Mucosa of descending colon (tissue), 3 donors: ENCODE data around the gene MCEMP1. TPM values are rescaled to one million over a fixed set of nuclear protein-coding genes. Genes with fewer than 3 reads are reported as not detected.

Experiments used
- ATAC-seq: fragments of 200-7000 bp; cut with Tn5 transposase; one replicate; pipeline ENCODE4 v1.9.1; 2020; ENCODE audit warnings: mild to moderate bottlenecking, moderate library complexity
- DNase-seq, 3 donors: peaks; one replicate each; pipeline ENCODE4 v3.0.0-alpha.2; 2020
- H3K36me3 ChIP-seq: fragments of 200-600 bp; one replicate; pipeline ENCODE4 v1.8.0; 2021; ENCODE audit warnings: low read depth, mild to moderate bottlenecking
- H3K4me1 ChIP-seq: fragments of 200-600 bp; one replicate; pipeline ENCODE4 v1.8.0; 2021; ENCODE audit warnings: low read depth, mild to moderate bottlenecking
- H3K4me3 ChIP-seq: fragments of 200-600 bp; one replicate; pipeline ENCODE4 v1.8.0; 2021; ENCODE audit warnings: mild to moderate bottlenecking
- H3K9me3 ChIP-seq: fragments of 200-600 bp; one replicate; pipeline ENCODE4 v1.8.0; 2021; ENCODE audit warnings: mild to moderate bottlenecking
- intact Hi-C, 2 donors: fragments of 100-400 bp; cut with DNase I in 1 of 2; cut with micrococcal nuclease in 1 of 2; formaldehyde crosslinking; loops; one replicate each; pipeline versions ENCODE4 v1.11.0 to v1.11.1; 2022; cut with DNase I, micrococcal nuclease
- total RNA-seq, 3 donors: library from RNA; stranded (reverse); fragmentation: NEBNext Ultra II Directional in 2 of 3; extraction: Animal tissue kit (Norgen Biotek cat#: 25700) in 2 of 3; gene quantifications; one replicate each; pipeline versions ENCODE4 v1.2.1 to v1.2.4, GENCODE V29; 2021 to 2023
- TF ChIP-seq, protein P1 (sequence below): fragments of 200-600 bp; IDR thresholded peaks from one replicate; pipeline ENCODE4 v1.8.0; 2022; ENCODE audit warnings: antibody characterized with exemption, mild to moderate bottlenecking
- donor health status: DM: no; HTN: no; CAD: no; lungs with moderate emphysema.
- donor health status: DM: no; HTN: no; CAD: no.
- donor health status: DM: no; HTN: yes; CAD: no.

MCEMP1 gene
- total RNA-seq, 3 donors from 2014 or later = 0.36 to 0.38 TPM; not detected in 1

DNA sequence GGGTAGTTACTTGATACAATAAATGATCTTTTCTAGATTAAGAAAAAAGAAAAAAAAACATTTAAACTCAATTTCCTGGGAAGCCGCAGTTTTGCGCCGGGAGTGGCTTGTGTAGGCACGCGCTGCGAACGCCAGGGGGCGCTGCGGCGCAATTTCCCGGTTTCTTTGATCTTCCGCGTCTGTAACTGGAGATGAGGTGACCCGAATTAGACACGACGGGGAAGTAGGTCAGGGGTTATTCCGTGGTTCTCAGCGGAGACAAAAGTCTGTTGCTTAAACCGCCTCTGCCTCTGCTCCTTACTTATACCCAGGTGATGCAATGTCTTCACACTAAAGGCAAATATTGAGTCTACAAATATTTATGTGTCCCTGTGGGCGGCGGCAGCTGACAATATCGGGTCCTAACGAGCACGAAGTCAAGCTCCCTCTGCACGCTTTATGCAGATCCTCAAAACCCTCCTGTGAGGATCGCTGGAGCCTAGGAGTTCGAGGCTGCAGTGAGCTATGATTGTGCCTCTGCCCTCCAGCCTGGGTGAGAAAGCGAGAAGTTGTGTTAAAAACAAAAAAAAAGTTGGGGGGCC, 24.7 kb upstream of the MCEMP1 start:
- Histone ChIP-seq H3K4me3 (no peak overlapping the region), H3K4me1 (peaks cover 4% of the 10 kb centered on the region), H3K9me3 (no peaks in the 10 kb centered on the region), H3K36me3 (no peaks in the 10 kb centered on the region)
- DNase-seq (peak; percentile 87 to 92 (median 87)), ATAC-seq (peak; percentile 93)
- intact Hi-C loops = no loop called here
- TF ChIP-seq, protein P1, sequence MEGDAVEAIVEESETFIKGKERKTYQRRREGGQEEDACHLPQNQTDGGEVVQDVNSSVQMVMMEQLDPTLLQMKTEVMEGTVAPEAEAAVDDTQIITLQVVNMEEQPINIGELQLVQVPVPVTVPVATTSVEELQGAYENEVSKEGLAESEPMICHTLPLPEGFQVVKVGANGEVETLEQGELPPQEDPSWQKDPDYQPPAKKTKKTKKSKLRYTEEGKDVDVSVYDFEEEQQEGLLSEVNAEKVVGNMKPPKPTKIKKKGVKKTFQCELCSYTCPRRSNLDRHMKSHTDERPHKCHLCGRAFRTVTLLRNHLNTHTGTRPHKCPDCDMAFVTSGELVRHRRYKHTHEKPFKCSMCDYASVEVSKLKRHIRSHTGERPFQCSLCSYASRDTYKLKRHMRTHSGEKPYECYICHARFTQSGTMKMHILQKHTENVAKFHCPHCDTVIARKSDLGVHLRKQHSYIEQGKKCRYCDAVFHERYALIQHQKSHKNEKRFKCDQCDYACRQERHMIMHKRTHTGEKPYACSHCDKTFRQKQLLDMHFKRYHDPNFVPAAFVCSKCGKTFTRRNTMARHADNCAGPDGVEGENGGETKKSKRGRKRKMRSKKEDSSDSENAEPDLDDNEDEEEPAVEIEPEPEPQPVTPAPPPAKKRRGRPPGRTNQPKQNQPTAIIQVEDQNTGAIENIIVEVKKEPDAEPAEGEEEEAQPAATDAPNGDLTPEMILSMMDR = peak; percentile 99

DNA sequence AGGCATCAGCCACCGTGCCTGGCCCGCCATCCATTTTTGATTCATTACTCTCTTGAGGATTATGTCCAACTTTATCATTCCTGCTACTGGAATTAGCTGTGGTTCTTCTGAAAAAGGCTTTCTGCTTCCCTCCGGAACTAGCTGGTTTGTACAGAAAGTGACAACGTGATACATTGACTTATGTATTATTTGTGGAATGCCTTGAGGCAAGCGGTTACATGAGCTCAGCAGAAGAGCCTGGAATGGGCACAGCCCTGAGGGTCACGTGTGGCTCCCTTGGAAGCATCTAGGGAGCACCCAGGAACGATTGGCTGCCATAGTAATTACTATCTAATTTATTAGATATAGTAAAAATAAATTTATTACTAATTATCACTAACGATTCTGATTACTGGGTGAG, 22.5 kb upstream of the MCEMP1 start:
- DNase-seq (no peak), ATAC-seq (no peak)
- Histone ChIP-seq H3K9me3 (no peaks in the 10 kb centered on the region), H3K36me3 (no peaks in the 10 kb centered on the region), H3K4me3 (no peak overlapping the region), H3K4me1 (peaks cover 4% of the 10 kb centered on the region)
- intact Hi-C loops = no loop called here
- TF ChIP-seq, protein P1 = no peak

DNA sequence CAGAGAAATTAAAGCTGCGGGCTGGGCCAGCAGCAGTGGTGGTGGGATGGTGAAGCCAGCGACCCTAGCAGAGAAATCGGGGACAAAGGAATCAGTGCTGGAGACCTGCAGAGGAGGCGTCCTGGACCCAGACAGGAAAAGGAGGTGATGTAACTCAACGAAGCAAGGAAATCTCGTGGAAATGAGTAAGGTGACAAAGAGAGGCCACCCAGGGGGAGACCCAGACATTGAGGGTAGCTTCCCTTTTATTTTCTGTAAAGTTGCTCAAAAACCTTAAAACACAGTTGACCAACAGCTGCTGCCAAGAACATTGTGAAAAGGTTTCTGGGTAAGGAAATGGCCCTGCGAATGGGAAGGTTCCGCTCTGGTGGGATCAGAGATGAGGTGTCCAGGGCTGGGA, 21.3 kb upstream of the MCEMP1 start:
- Histone ChIP-seq H3K9me3 (no peaks in the 10 kb centered on the region), H3K36me3 (no peaks in the 10 kb centered on the region), H3K4me1 (peaks cover 4% of the 10 kb centered on the region), H3K4me3 (no peak overlapping the region)
- DNase-seq = no peak
- TF ChIP-seq, protein P1 = no peak
- ATAC-seq = no peak
- intact Hi-C loops = no loop called here

DNA sequence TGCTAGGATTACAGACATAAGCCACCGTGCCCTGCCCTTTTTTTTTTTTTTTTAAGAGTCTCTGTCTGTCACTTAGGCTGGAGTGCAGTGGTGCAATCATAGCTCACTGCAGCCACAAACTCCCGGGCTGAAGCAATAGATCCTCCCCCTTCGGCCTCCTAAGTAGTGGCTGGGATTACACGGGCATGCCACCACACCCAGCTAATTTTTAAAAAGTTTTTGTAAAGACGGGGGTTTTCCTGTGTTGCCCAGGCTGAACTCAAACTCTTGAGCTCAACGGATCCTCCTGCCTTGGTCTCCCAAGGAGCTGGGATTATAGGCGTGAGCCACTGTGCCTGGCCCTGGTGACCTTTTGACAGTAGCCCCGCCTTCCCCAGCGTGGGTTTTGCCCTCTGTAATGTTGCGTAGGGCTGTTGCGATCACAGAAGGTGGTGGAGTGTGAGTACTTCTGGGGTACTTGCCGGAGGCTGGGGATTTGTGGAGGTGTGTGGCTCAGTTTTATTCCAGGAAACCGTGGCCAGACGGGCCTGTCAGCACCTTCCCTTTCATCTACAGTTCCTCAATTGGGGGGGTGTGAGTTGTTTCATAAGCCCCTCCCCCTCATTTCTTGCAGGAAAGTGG, 19.6 kb upstream of the MCEMP1 start:
- intact Hi-C loops = no loop called here
- Histone ChIP-seq H3K4me1 (peaks cover 2% of the 10 kb centered on the region), H3K9me3 (no peaks in the 10 kb centered on the region), H3K4me3 (no peak overlapping the region), H3K36me3 (no peaks in the 10 kb centered on the region)
- DNase-seq (no peak), ATAC-seq (peak; percentile 16)
- TF ChIP-seq, protein P1 = no peak

DNA sequence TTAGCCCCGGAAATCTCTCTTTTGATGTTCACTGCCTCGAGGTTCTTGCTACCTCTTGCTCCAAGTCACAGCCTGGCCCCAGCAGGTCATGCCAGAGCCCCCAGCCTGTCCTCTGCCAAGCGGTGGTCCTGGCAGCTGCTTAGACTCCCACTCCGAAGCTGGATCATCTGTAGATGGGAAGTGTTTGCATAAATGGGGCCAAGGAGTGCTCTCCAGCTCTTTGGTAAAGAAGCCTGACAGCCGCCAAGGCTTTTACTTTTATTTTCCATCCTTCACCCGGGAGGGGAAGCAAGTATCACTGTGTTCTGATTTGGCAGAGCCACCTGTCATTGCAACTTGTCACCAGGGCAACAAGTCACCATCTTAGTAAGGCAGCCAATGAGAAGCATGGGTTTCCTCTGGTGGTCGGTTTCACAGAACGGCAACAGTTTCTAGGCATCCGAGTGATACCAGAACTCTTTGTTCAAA, 18.6 kb upstream of the MCEMP1 start:
- H3K9me3 ChIP-seq = no peaks in the 10 kb centered on the region
- ATAC-seq (peak; percentile 63), DNase-seq (no peak)
- H3K36me3 ChIP-seq = no peaks in the 10 kb centered on the region
- intact Hi-C loops = no loop called here
- no peak overlapping the region for H3K4me3 ChIP-seq
- TF ChIP-seq, protein P1 = no peak
- H3K4me1 ChIP-seq = no peaks in the 10 kb centered on the region
